SK-N-SH treated with all-trans-retinoic acid at 6 μM for 48 hours (cell line): ENCODE results near the gene AUTS2.

Source experiments
- ATAC-seq: fragments of 200-7000 bp; cut with Tn5 transposase; 3 replicates; pipeline ENCODE4 v1.9.1; 2020; ENCODE audit warnings: mild to moderate bottlenecking, moderate library complexity
- BACH2 ChIP-seq: fragments of 250-450 bp; sonication (Bioruptor Pico); IDR thresholded peaks from 2 replicates; pipeline ENCODE4 v1.9.0; 2021; ENCODE audit warnings: mild to moderate bottlenecking, borderline replicate concordance
- CSDC2 ChIP-seq: fragments of 250-450 bp; sonication (Bioruptor Pico); IDR thresholded peaks from 2 replicates; pipeline ENCODE4 v1.5.0; 2020; ENCODE audit warnings: mild to moderate bottlenecking, moderate library complexity
- CSRNP3 ChIP-seq: fragments of 250-450 bp; sonication (Bioruptor Pico); IDR thresholded peaks from 2 replicates; pipeline ENCODE4 v1.5.1; 2021; ENCODE audit warnings: mild to moderate bottlenecking, moderate library complexity
- GLIS3 ChIP-seq: fragments of 250-450 bp; sonication (Bioruptor Pico); IDR thresholded peaks from 2 replicates; pipeline ENCODE4 v1.5.0; 2020; ENCODE audit warnings: mild to moderate bottlenecking, moderate library complexity
- ISL1 ChIP-seq: fragments of 250-450 bp; sonication (Bioruptor Pico); IDR thresholded peaks from 2 replicates; pipeline ENCODE4 v2.1.2; 2022; ENCODE audit warnings: mild to moderate bottlenecking, moderate library complexity
- OSR1 ChIP-seq: fragments of 250-450 bp; sonication (Bioruptor Pico); IDR thresholded peaks from 2 replicates; pipeline ENCODE4 v1.8.0; 2022; ENCODE audit warnings: moderate library complexity, mild to moderate bottlenecking, inconsistent platforms
- PPARA ChIP-seq: fragments of 250-450 bp; sonication (Bioruptor Pico); IDR thresholded peaks from 2 replicates; pipeline ENCODE4 v1.5.0; 2020; ENCODE audit warnings: mild to moderate bottlenecking, borderline replicate concordance
- RARB ChIP-seq: fragments of 250-450 bp; sonication (Bioruptor Pico); IDR thresholded peaks from 2 replicates; pipeline ENCODE4 v1.8.0; 2021; ENCODE audit warnings: mild to moderate bottlenecking, moderate library complexity
- SNAI2 ChIP-seq: fragments of 250-450 bp; sonication (Bioruptor Pico); IDR thresholded peaks from 2 replicates; pipeline ENCODE4 v1.5.0; 2020; ENCODE audit warnings: mild to moderate bottlenecking, moderate library complexity
- TCF4 ChIP-seq: fragments of 250-450 bp; sonication (Bioruptor Pico); IDR thresholded peaks from 2 replicates; pipeline ENCODE4 v1.8.0; 2021; ENCODE audit warnings: mild to moderate bottlenecking, moderate library complexity, borderline replicate concordance
- TOX ChIP-seq: fragments of 250-450 bp; sonication (Bioruptor Pico); IDR thresholded peaks from 2 replicates; pipeline ENCODE4 v1.8.0; 2021; ENCODE audit warnings: mild to moderate bottlenecking, moderate library complexity, borderline replicate concordance
- TSHZ2 ChIP-seq: fragments of 250-450 bp; sonication (Bioruptor Pico); IDR thresholded peaks from 2 replicates; pipeline ENCODE4 v1.5.0; 2020; ENCODE audit warnings: mild to moderate bottlenecking, moderate library complexity
- ZC3H10 ChIP-seq: fragments of 250-450 bp; sonication (Bioruptor Pico); IDR thresholded peaks from 2 replicates; pipeline ENCODE4 v1.5.1; 2021; ENCODE audit warnings: mild to moderate bottlenecking, moderate library complexity
- ZFP3 ChIP-seq: fragments of 250-450 bp; sonication (Bioruptor Pico); IDR thresholded peaks from 2 replicates; pipeline ENCODE4 v1.5.0; 2020; ENCODE audit warnings: mild to moderate bottlenecking, moderate library complexity
- ZFP30 ChIP-seq: fragments of 450-650 bp; formaldehyde crosslinking; IDR thresholded peaks from 2 replicates; pipeline ENCODE4 v1.5.0; 2022; ENCODE audit warnings: mild to moderate bottlenecking, moderate library complexity
- ZNF70 ChIP-seq: fragments of 450-650 bp; formaldehyde crosslinking; IDR thresholded peaks from 2 replicates; pipeline ENCODE4 v1.5.0; 2020; ENCODE audit warnings: mild to moderate bottlenecking, moderate library complexity
- ZNF8 ChIP-seq: fragments of 450-650 bp; formaldehyde crosslinking; IDR thresholded peaks from 2 replicates; pipeline ENCODE4 v1.5.0; 2020; ENCODE audit warnings: mild to moderate bottlenecking, moderate library complexity
- TF ChIP-seq, protein P1 (sequence below): fragments of 250-450 bp; sonication (Bioruptor Pico); IDR thresholded peaks from 2 replicates; pipeline ENCODE4 v1.5.1; 2020; ENCODE audit warnings: low read depth, mild to moderate bottlenecking, moderate library complexity
- TF ChIP-seq, protein P2 (sequence below): fragments of 250-450 bp; sonication (Bioruptor Pico); IDR thresholded peaks from 2 replicates; pipeline ENCODE4 v1.8.0; 2021; ENCODE audit warnings: low read depth, mild to moderate bottlenecking, moderate library complexity, borderline replicate concordance
- TF ChIP-seq, protein P3 (sequence below): fragments of 250-450 bp; sonication (Bioruptor Pico); IDR thresholded peaks from 2 replicates; pipeline ENCODE4 v1.8.0; 2020; ENCODE audit warnings: mild to moderate bottlenecking, moderate library complexity, borderline replicate concordance

Gene AUTS2

DNA sequence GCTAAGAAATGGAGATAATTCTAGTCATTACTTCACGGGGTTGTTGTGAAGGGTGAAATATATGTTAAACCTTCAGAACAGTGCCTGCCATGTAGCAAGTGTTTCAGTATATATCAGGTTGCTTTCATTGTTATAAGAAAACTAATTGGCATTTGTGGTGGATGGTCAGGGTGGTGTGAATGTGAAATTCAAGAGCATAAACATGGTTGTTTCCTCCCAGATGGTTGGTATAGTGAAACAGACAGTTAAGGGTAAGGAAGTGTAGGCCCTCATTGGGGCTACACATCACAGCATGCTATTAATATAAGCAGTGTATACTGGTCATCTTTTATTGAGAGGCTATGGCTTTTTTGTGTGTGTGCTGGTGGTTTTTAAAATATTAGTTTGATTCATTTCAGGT is 171.6 kb downstream of the AUTS2 start:
- ATAC-seq, result no peak
- TF ChIP-seq TSHZ2 (CRISPR knock-in tag), result no peak
- no peak for TF ChIP-seq RARB (CRISPR knock-in tag)
- TF ChIP-seq BACH2 (CRISPR knock-in tag), result no peak
- TF ChIP-seq, protein P1, sequence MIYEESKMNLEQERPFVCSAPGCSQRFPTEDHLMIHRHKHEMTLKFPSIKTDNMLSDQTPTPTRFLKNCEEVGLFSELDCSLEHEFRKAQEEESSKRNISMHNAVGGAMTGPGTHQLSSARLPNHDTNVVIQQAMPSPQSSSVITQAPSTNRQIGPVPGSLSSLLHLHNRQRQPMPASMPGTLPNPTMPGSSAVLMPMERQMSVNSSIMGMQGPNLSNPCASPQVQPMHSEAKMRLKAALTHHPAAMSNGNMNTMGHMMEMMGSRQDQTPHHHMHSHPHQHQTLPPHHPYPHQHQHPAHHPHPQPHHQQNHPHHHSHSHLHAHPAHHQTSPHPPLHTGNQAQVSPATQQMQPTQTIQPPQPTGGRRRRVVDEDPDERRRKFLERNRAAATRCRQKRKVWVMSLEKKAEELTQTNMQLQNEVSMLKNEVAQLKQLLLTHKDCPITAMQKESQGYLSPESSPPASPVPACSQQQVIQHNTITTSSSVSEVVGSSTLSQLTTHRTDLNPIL (CRISPR knock-in tag), result no peak
- no peak for TF ChIP-seq CSRNP3 (CRISPR knock-in tag)
- no peak for TF ChIP-seq OSR1 (CRISPR knock-in tag)
- no peak for TF ChIP-seq PPARA (CRISPR knock-in tag)
- TF ChIP-seq ZFP30 (CRISPR knock-in tag), result no peak
- TF ChIP-seq, protein P2, sequence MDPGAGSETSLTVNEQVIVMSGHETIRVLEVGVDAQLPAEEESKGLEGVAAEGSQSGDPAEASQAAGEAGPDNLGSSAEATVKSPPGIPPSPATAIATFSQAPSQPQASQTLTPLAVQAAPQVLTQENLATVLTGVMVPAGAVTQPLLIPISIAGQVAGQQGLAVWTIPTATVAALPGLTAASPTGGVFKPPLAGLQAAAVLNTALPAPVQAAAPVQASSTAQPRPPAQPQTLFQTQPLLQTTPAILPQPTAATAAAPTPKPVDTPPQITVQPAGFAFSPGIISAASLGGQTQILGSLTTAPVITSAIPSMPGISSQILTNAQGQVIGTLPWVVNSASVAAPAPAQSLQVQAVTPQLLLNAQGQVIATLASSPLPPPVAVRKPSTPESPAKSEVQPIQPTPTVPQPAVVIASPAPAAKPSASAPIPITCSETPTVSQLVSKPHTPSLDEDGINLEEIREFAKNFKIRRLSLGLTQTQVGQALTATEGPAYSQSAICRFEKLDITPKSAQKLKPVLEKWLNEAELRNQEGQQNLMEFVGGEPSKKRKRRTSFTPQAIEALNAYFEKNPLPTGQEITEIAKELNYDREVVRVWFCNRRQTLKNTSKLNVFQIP, result no peak
- TF ChIP-seq ZNF8, result no peak
- TF ChIP-seq, protein P3, sequence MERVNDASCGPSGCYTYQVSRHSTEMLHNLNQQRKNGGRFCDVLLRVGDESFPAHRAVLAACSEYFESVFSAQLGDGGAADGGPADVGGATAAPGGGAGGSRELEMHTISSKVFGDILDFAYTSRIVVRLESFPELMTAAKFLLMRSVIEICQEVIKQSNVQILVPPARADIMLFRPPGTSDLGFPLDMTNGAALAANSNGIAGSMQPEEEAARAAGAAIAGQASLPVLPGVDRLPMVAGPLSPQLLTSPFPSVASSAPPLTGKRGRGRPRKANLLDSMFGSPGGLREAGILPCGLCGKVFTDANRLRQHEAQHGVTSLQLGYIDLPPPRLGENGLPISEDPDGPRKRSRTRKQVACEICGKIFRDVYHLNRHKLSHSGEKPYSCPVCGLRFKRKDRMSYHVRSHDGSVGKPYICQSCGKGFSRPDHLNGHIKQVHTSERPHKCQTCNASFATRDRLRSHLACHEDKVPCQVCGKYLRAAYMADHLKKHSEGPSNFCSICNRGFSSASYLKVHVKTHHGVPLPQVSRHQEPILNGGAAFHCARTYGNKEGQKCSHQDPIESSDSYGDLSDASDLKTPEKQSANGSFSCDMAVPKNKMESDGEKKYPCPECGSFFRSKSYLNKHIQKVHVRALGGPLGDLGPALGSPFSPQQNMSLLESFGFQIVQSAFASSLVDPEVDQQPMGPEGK (CRISPR knock-in tag), result no peak
- TF ChIP-seq TOX (CRISPR knock-in tag), result no peak
- no peak for TF ChIP-seq ZC3H10 (CRISPR knock-in tag)
- TF ChIP-seq CSDC2 (CRISPR knock-in tag), result no peak
- TF ChIP-seq GLIS3 (CRISPR knock-in tag), result no peak
- TF ChIP-seq ZFP3, result no peak
- no peak for TF ChIP-seq SNAI2
- no peak for TF ChIP-seq TCF4 (CRISPR knock-in tag)
- TF ChIP-seq ISL1 (CRISPR knock-in tag), result no peak

GRCh38 chr7:69770613-69771012 is 172.3 kb downstream of the AUTS2 start:
- no peak for TF ChIP-seq CSDC2 (CRISPR knock-in tag)
- TF ChIP-seq TSHZ2 (CRISPR knock-in tag), result no peak
- TF ChIP-seq ZNF70, result no peak
- TF ChIP-seq CSRNP3 (CRISPR knock-in tag), result no peak
- TF ChIP-seq PPARA (CRISPR knock-in tag), result no peak
- no peak for ATAC-seq
